HCT116 (cell line): ENCODE data around the gene ABCD1. TPM values are rescaled to one million over a fixed set of nuclear protein-coding genes. Genes with fewer than 3 reads are reported as not detected.

Experiments used
- ATAC-seq: fragments of 200-7000 bp; cut with Tn5 transposase; 2 replicates; pipeline ENCODE4 v1.9.1; 2020; ENCODE audit warnings: mild to moderate bottlenecking, moderate library complexity
- BruUV-seq: library from RNA; stranded (reverse); fragments of 400-500 nt; replicated peaks from 2 replicates; lab custom pipeline; 2021; lab: Mats Ljungman, UMichigan
- CTCF ChIA-PET: fragments of 300-600 bp; sonication (Branson Sonifier 250); formaldehyde crosslinking; loops from one replicate; lab custom pipeline; 2021; ENCODE audit warnings: antibody characterized with exemption; lab: Charles Lee
- POLR2A ChIA-PET: fragments of 300-600, 350-600 bp; sonication (Branson Sonifier 250); formaldehyde crosslinking; loops from one replicate; lab custom pipeline; 2021; ENCODE audit warnings: antibody characterized with exemption; lab: Charles Lee
- RAD21 ChIA-PET, 2 experiments: fragments of 300-600 bp; sonication (Branson Sonifier 250); formaldehyde crosslinking; loops; one replicate each; lab custom pipeline; 2023; ENCODE audit warnings: low total read pairs in 2 of 2; ENCODE audit not compliant: uncharacterized antibody in 2 of 2, unreplicated experiment in 2 of 2, low non-redundant PET in 1 of 2; lab: Charles Lee
- DNase-seq: peaks from one replicate; pipeline ENCODE4 v3.0.0-alpha.2; 2010; ENCODE audit warnings: low read depth, low spot score
- H2AFZ ChIP-seq: fragments of 200-600 bp; shearing (Covaris generic), sonication (generic); 2 replicates; pipeline ENCODE4 v1.6.1; 2017; ENCODE audit warnings: low read depth, mixed run types, mixed read lengths, antibody characterized with exemption, low read length; ENCODE audit not compliant: poor library complexity, severe bottlenecking
- H3K27ac ChIP-seq: 2 replicates; pipeline ENCODE4 v1.5.1; 2012; ENCODE audit warnings: low read depth, low read length
- H3K27me3 ChIP-seq: fragments of 200-600 bp; sonication (generic); 2 replicates; pipeline ENCODE4 v1.6.1; 2016; ENCODE audit warnings: mixed run types, low read length, mixed read lengths; ENCODE audit not compliant: insufficient read depth
- H3K36me3 ChIP-seq, 2 experiments: fragments of 200-500 bp in 1 of 2; fragments of 200-600 bp in 1 of 2; sonication (Bioruptor generic) in 1 of 2; sonication (generic) in 1 of 2; 2 replicates each; pipeline versions ENCODE4 v1.5.1 to v1.6.1; 2014 to 2016; ENCODE audit warnings: low read length in 2 of 2, inconsistent platforms in 1 of 2, mixed read lengths in 1 of 2, mixed run types in 1 of 2; ENCODE audit not compliant: insufficient read depth in 2 of 2, control insufficient read depth in 1 of 2
- H3K4me1 ChIP-seq, 2 experiments: fragments of 200-600 bp in 1 of 2; sonication (generic) in 1 of 2; 2 replicates each; pipeline versions ENCODE4 v1.5.1 to v1.6.1; 2012 to 2017; ENCODE audit warnings: low read length in 2 of 2, inconsistent platforms in 1 of 2, mild to moderate bottlenecking in 1 of 2, mixed read lengths in 1 of 2, mixed run types in 1 of 2, moderate library complexity in 1 of 2; ENCODE audit not compliant: insufficient read depth in 2 of 2, control insufficient read depth in 1 of 2
- H3K4me2 ChIP-seq: fragments of 200-600 bp; sonication (generic); 2 replicates; pipeline ENCODE4 v1.6.1; 2017; ENCODE audit warnings: mixed run types, low read length, mixed read lengths
- H3K4me3 ChIP-seq, 2 experiments: fragments of 200-600 bp in 1 of 2; sonication (generic) in 1 of 2; replicated peaks in 1 of 2; 2 replicates each; pipeline ENCODE4 v1.5.1; 2011 to 2016; ENCODE audit warnings: low read length in 2 of 2, control low read depth in 1 of 2, low read depth in 1 of 2, mild to moderate bottlenecking in 1 of 2, mixed read lengths in 1 of 2, mixed run types in 1 of 2
- H3K79me2 ChIP-seq: fragments of 200-600 bp; sonication (generic); 2 replicates; pipeline ENCODE4 v1.6.1; 2017; ENCODE audit warnings: mild to moderate bottlenecking, mixed run types, low read length, moderate library complexity, mixed read lengths; ENCODE audit not compliant: insufficient read depth
- H3K9ac ChIP-seq: fragments of 200-600 bp; sonication (generic); 2 replicates; pipeline ENCODE4 v1.6.1; 2016; ENCODE audit warnings: low read length, mixed read lengths
- H3K9me2 ChIP-seq: fragments of 200-600 bp; sonication (generic), shearing (Covaris generic); 2 replicates; pipeline ENCODE4 v1.6.1; 2017; ENCODE audit warnings: mixed run types, mild to moderate bottlenecking, moderate library complexity; ENCODE audit not compliant: insufficient read depth
- H3K9me3 ChIP-seq, 2 experiments: fragments of 200-500 bp in 1 of 2; fragments of 200-600 bp in 1 of 2; sonication (Bioruptor generic) in 1 of 2; sonication (generic) in 1 of 2; 2 replicates each; pipeline ENCODE4 v1.6.1; 2014 to 2017; ENCODE audit warnings: low read length in 2 of 2, mixed read lengths in 2 of 2, inconsistent platforms in 1 of 2, low read depth in 1 of 2, mild to moderate bottlenecking in 1 of 2, mixed run types in 1 of 2, moderate library complexity in 1 of 2; ENCODE audit not compliant: control insufficient read depth in 1 of 2, insufficient read depth in 1 of 2
- H4K20me1 ChIP-seq: fragments of 200-600 bp; sonication (generic), shearing (Covaris generic); 2 replicates; pipeline ENCODE4 v1.6.1; 2017; ENCODE audit warnings: mixed run types, mild to moderate bottlenecking, moderate library complexity; ENCODE audit not compliant: insufficient read depth
- CEBPB ChIP-seq: IDR thresholded peaks from 2 replicates; pipeline ENCODE4 v1.6.1; 2012; ENCODE audit warnings: low read depth
- EGR1 ChIP-seq: IDR thresholded peaks from 2 replicates; pipeline ENCODE4 v1.6.1; 2012; ENCODE audit warnings: low read depth
- FOSL1 ChIP-seq: IDR thresholded peaks from 2 replicates; pipeline ENCODE4 v1.6.1; 2012; ENCODE audit warnings: low read depth
- POLR2A ChIP-seq: IDR thresholded peaks from 2 replicates; pipeline ENCODE4 v1.7.0; 2011; ENCODE audit warnings: borderline replicate concordance; ENCODE audit not compliant: insufficient read depth, insufficient read length; ENCODE audit errors: extremely low read depth
- RAD21 ChIP-seq: IDR thresholded peaks from 2 replicates; pipeline ENCODE4 v1.6.1; 2012; ENCODE audit warnings: low read depth, mild to moderate bottlenecking
- SIN3A ChIP-seq: IDR thresholded peaks from 2 replicates; pipeline ENCODE4 v1.6.1; 2012; ENCODE audit warnings: low read depth
- SP1 ChIP-seq: IDR thresholded peaks from 2 replicates; pipeline ENCODE4 v1.6.1; 2012; ENCODE audit warnings: low read depth
- YY1 ChIP-seq: IDR thresholded peaks from 2 replicates; pipeline ENCODE4 v1.6.1; 2011; ENCODE audit warnings: low read length, low read depth, moderate library complexity, mild to moderate bottlenecking; ENCODE audit not compliant: insufficient replicate concordance; ENCODE audit errors: extremely low read depth
- intact Hi-C: fragments of 100-400 bp; cut with micrococcal nuclease; formaldehyde crosslinking; loops from 2 replicates; pipeline ENCODE4 v1.10.0; 2022
- total RNA-seq: library from RNA; stranded (reverse); gene quantifications from one replicate; pipeline ENCODE4 v1.2.1, GENCODE V29; 2021; ENCODE audit not compliant: unreplicated experiment
- TF ChIP-seq, protein P1 (sequence below): IDR thresholded peaks from 2 replicates; pipeline ENCODE4 v1.6.1; 2012
- TF ChIP-seq, protein P2 (sequence below): IDR thresholded peaks from 2 replicates; pipeline ENCODE4 v1.6.1; 2011; ENCODE audit warnings: mild to moderate bottlenecking, low read length, moderate library complexity; ENCODE audit not compliant: insufficient replicate concordance; ENCODE audit errors: extremely low read depth

Gene ABCD1
- total RNA-seq, 1 experiment from 2014 or later: 7.1 TPM

DNA sequence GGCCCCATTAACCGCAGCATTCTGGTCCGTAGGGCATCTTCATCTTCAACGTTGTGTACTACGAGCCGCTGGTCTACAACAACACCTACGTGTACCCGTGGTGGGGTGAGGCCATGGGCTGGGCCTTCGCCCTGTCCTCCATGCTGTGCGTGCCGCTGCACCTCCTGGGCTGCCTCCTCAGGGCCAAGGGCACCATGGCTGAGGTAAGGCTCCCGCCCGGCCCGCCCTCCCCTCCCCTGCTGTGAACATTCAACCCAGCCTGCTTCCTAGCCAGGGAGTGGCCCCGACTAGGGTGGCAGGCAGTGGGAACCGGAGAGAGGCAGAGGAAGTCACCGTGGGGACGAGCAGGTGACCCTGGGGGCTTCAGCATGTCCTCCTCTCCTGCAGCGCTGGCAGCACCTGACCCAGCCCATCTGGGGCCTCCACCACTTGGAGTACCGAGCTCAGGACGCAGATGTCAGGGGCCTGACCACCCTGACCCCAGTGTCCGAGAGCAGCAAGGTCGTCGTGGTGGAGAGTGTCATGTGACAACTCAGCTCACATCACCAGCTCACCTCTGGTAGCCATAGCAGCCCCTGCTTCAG lies 29.9 kb upstream of the ABCD1 start:
- no peaks in the 10 kb centered on the region for H3K9me3 ChIP-seq
- CTCF ChIA-PET: no interaction called here
- intact Hi-C loops: no loop called here
- H3K27ac ChIP-seq: no peak overlapping the region
- no peak overlapping the region for H3K4me3 ChIP-seq
- ATAC-seq (no peak), DNase-seq (no peak)
- H3K9ac ChIP-seq: no peak overlapping the region
- TF ChIP-seq FOSL1: no peak
- TF ChIP-seq, protein P1, sequence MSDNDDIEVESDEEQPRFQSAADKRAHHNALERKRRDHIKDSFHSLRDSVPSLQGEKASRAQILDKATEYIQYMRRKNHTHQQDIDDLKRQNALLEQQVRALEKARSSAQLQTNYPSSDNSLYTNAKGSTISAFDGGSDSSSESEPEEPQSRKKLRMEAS: no peak
- TF ChIP-seq SIN3A: no peak
- TF ChIP-seq YY1: no peak
- no peak for TF ChIP-seq SP1
- no peak for TF ChIP-seq POLR2A
- TF ChIP-seq RAD21: no peak
- TF ChIP-seq EGR1: no peak
- TF ChIP-seq CEBPB: no peak
- TF ChIP-seq, protein P2, sequence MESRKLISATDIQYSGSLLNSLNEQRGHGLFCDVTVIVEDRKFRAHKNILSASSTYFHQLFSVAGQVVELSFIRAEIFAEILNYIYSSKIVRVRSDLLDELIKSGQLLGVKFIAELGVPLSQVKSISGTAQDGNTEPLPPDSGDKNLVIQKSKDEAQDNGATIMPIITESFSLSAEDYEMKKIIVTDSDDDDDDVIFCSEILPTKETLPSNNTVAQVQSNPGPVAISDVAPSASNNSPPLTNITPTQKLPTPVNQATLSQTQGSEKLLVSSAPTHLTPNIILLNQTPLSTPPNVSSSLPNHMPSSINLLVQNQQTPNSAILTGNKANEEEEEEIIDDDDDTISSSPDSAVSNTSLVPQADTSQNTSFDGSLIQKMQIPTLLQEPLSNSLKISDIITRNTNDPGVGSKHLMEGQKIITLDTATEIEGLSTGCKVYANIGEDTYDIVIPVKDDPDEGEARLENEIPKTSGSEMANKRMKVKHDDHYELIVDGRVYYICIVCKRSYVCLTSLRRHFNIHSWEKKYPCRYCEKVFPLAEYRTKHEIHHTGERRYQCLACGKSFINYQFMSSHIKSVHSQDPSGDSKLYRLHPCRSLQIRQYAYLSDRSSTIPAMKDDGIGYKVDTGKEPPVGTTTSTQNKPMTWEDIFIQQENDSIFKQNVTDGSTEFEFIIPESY: no peak
- H2AFZ ChIP-seq: no peak overlapping the region
- H4K20me1 ChIP-seq: no peaks in the 10 kb centered on the region
- no peaks in the 10 kb centered on the region for H3K9me2 ChIP-seq
- peaks cover 17% of the 10 kb centered on the region for H3K79me2 ChIP-seq
- no peak overlapping the region for H3K4me2 ChIP-seq
- no peaks in the 10 kb centered on the region for H3K27me3 ChIP-seq
- RAD21 ChIA-PET: no interaction called here
- no peaks in the 10 kb centered on the region for H3K36me3 ChIP-seq
- TSS peak; percentile 1 for BruUV-seq
- POLR2A ChIA-PET: no interaction called here
- H3K4me1 ChIP-seq: peaks cover 4 to 7% of the 10 kb centered on the region in 2 experiments; a peak in 3 of 4 replicates
